ENCODE data around the gene CD19. TPM values are rescaled to one million over a fixed set of nuclear protein-coding genes. Genes with fewer than 3 reads are reported as not detected.

The CD19 gene
- total and polyA plus RNA-seq, 11 donors, result 0.10 to 0.44 (median 0.22) TPM; not detected in 7

- DNase-seq (no peak), ATAC-seq (no peak)
- intact Hi-C loops (cut with DNase I), result no loop called here
- Histone ChIP-seq H3K4me3 (no peak overlapping the region), H3K27ac (no peak overlapping the region), H3K4me1 (peaks cover 0 to 22% (median 3%) of the 10 kb centered on the region in 12 donors), H3K9me3 (no peaks in the 10 kb centered on the region), H3K36me3 (peaks cover 0 to 90% (median 67%) of the 10 kb centered on the region in 9 donors), H3K27me3 (no peaks in the 10 kb centered on the region)
- TF ChIP-seq POLR2A (IDR thresholded peaks at IDR 0.05) (no peak), CTCF (IDR thresholded peaks at IDR 0.05) (no peak)
- 85 to 98% (median 96%) methylated on average over 7 of the region's 7 CpGs for WGBS, 4 donors
Measured at GRCh38 chr16:28980929-28981328, 49.2 kb downstream of the CD19 start.

- 79 to 86% (median 81%) methylated on average over 10 to 12 of the region's 12 CpGs for WGBS, 4 donors
- ATAC-seq (no peak), DNase-seq (no peak)
- no peak overlapping the region for H3K4me3 ChIP-seq
- H3K36me3 ChIP-seq, result peaks cover 0 to 93% (median 67%) of the 10 kb centered on the region in 9 donors
- intact Hi-C loops (cut with DNase I), result no loop called here
- H3K9me3 ChIP-seq, result peaks cover 0 to under 1% (median 0%) of the 10 kb centered on the region in 12 donors
- no peak overlapping the region for H3K27ac ChIP-seq
- no peaks in the 10 kb centered on the region for H3K27me3 ChIP-seq
- no peak for TF ChIP-seq POLR2A (IDR thresholded peaks at IDR 0.05)
- TF ChIP-seq CTCF (IDR thresholded peaks at IDR 0.05), result peak in 7 of 12 donors; percentile 7 to 42 (median 29)
- H3K4me1 ChIP-seq, result peaks cover 0 to 17% (median 0%) of the 10 kb centered on the region in 12 donors
Measured at GRCh38 chr16:28981517-28981916, 49.7 kb downstream of the CD19 start.

GRCh38 chr16:28982418-28982817, 50.6 kb downstream of the CD19 start:
- peaks cover 0 to 97% (median 75%) of the 10 kb centered on the region in 9 donors for H3K36me3 ChIP-seq
- no peak overlapping the region for H3K27ac ChIP-seq
- ATAC-seq, result no peak
- no peaks in the 10 kb centered on the region for H3K27me3 ChIP-seq
- no peak for TF ChIP-seq POLR2A (IDR thresholded peaks at IDR 0.05)
- no peak for TF ChIP-seq CTCF (IDR thresholded peaks at IDR 0.05)
- intact Hi-C loops (cut with DNase I), result no loop called here
- H3K4me3 ChIP-seq, result no peak overlapping the region
- WGBS, 4 donors, result 92 to 95% (median 94%) methylated on average over 10 of the region's 10 CpGs
- peaks cover 0 to 10% (median 5%) of the 10 kb centered on the region in 12 donors for H3K9me3 ChIP-seq
- DNase-seq, result no peak
- H3K4me1 ChIP-seq, result peaks cover 0 to 13% (median 0%) of the 10 kb centered on the region in 12 donors

- DNase-seq (no peak), ATAC-seq (no peak)
- Histone ChIP-seq H3K36me3 (peaks cover 0 to 97% (median 76%) of the 10 kb centered on the region in 9 donors), H3K4me1 (peaks cover 0 to 13% (median 0%) of the 10 kb centered on the region in 12 donors), H3K27me3 (no peaks in the 10 kb centered on the region), H3K4me3 (no peak overlapping the region), H3K27ac (no peak overlapping the region), H3K9me3 (peaks cover 0 to 12% (median 6%) of the 10 kb centered on the region in 12 donors)
- 92 to 95% (median 94%) methylated on average over 11 of the region's 11 CpGs for WGBS, 4 donors
- intact Hi-C loops (cut with DNase I), result no loop called here
- TF ChIP-seq POLR2A (IDR thresholded peaks at IDR 0.05) (no peak), CTCF (IDR thresholded peaks at IDR 0.05) (no peak)
Measured at GRCh38 chr16:28982949-28983348, 51.2 kb downstream of the CD19 start.
